GM18508 (cell line): Measurements from ENCODE around the gene ILK.

Source experiments
- ATAC-seq: cut with Tn5 transposase; IDR thresholded peaks from one replicate; pipeline ENCODE4 v1.9.1; 2021; ENCODE audit warnings: moderate number of reproducible peaks; ENCODE audit not compliant: insufficient read depth, unreplicated experiment

Gene ILK

DNA sequence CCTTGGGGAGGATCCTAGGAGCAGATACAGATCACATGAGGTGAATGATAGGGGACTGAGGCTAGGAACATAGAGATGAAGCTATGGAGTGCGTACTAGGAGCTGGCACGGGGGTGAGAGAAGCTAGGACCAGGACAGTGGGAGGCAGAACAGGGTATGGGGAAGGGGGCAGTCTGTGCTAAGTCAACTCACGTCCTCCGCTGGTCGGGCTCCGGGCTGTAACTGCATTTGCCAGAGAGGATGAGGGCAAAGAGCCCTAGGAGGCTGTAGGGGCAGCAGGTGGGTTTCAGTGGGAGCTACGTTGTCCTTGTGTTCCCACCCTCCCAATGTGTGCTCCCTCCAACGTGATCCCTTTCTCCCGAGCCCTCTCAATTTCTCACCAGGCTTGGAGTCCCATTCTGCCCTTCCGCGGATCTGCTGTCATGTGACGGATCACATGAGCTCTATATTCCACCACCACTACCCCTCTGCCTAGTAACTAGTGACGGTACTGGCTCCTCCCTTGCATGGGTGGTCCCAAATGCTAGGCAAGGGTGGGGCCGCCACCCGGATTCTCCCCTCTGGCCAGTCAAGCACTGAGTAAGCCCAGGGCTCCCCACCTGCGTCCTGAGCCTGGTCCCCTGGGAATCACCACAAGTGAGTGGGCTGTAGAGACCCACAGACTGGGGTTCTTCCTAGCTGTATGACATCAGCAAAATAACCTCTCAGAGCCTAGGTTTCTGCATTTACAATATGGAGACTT lies 15.6 kb downstream of the ILK start, which contains the start of gene TPP1:
Gene TPP1, minus strand, starts transcription at position 419 of the 742 bp plus-strand sequence. Its CDS starts 22 bp downstream, at position 397.
- peak; percentile 97 for ATAC-seq

DNA sequence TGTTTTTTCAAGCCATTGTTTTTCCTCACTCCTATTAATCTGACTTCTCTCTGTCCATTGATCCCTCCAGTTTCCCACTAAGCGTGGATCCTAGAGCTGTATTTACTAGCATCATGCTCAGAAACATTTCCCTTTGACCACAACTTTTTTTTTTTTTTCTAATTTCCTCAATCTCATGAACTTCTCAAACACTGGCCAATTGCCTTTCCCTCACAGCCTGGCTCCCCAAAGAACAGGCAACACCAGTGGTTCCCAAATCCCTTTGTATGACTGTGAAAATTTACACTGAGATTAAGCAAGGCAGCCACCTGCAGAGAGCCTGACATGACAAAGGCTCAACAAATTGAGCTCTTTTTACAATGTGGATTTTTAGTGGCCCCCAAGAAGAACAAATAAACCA lies 17.1 kb downstream of the ILK start:
- no peak for ATAC-seq

DNA sequence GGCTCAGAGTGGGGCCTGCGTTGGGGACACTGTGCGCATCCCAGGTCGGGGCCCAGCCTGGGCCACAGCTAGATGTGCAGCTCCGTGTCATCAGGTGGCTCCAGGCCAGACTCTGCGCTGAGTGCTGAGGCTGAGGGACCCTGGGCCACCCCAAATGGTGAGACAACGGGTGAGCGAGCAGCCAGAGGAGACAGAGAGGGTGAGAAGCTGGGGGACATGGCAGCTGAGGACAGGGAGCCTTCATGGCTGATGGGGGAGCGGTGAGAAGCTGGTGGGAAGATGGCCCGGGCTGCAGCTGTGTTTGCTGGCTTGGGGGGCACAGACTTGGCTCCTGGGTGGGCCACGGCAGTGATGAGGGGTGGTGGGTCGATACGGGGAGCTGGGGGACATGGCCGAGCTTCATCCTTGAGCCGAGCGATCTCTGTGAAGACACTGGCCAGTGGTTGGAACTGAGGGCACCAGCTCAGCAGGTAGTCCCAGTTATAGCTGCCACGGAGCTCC lies 18.2 kb downstream of the ILK start:
- no peak for ATAC-seq

DNA sequence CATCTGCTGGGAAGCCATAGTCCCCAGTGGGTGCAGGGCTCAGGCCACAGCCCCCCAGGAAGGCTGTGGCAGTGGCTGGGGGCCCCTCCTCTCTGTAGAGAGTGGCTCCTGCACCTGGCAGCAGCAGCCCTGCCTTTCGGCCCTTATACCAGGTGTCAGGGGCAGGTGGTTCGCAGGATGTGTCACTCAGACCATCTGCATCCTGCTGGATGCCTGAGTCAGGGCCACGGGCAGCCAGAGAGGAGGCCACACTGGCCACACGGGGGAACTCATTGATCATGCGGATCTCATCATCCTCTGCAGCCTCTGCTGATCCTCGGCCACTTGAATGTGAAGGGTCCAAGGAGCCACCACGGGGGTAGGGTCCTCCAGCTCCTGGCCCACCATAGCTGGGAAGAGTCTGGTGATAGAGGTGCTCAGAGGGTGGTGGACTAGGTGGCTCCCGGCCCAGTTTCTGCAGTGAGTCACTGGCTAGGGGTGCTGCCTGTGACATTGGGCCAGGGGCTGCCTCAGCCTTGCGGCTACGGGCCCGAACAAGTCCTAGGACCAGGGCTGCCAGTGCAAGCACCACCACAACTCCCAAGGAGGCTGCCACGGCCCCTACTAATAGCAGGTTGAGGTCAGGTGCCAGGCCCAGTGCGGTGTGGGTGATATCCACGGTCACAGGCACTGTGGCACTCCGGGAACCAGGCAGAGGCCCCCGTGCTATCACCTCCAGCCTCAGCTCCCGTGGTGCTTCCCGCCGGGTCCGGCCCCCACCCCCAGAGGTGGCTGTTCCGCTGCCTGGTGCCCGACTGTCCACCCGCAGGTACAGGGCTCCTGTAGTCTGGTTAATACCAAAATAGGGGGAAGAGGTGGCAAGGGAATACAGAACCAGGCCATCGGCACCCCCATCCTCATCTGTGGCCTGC lies 18.9 kb downstream of the ILK start:
- ATAC-seq, result no peak

DNA sequence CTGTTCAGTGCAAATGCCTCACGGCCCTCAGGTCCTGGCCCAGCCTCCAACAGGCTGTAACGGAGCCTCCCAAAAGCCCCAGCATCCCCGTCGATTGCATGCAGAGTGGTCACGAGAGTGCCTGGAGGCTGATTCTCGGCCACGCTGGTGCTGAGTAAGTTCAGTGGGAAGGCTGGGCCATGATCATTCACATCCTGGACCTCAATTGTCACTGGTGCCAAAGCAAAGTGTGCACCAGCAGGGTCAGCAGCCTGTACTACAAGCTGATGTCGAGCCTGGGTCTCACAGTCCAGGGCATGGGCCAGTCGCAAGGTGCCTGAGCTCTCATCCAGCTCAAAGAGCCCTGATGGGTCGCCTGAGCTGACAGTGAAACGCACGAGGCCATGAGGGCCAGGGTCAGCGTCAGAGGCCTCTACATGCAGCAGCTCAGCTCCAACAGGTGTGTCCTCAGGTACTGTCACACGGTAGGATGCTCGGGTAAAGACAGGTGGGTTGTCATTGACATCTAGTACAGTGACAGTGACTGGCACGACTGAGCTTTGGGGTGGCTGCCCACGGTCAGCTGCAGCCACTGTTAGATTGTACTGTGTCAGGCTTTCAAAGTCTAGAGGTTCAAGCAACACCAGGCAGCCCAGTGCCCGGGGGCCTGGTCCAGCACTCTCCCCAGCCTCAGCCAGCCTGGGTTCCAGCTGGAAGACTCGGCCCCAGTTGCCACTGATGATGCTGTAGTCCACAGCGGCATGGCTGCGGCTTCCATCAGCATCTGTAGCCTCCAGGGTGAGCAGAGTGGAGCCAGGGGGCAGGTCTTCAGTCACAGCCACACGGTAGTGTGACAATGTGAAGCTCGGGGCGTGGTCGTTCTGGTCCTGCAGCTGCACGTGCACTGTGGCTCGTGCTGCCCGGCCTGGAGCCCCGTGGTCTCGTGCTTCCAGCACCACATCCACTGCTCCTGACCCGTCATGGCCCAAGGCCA lies 20.1 kb downstream of the ILK start:
- no peak for ATAC-seq

DNA sequence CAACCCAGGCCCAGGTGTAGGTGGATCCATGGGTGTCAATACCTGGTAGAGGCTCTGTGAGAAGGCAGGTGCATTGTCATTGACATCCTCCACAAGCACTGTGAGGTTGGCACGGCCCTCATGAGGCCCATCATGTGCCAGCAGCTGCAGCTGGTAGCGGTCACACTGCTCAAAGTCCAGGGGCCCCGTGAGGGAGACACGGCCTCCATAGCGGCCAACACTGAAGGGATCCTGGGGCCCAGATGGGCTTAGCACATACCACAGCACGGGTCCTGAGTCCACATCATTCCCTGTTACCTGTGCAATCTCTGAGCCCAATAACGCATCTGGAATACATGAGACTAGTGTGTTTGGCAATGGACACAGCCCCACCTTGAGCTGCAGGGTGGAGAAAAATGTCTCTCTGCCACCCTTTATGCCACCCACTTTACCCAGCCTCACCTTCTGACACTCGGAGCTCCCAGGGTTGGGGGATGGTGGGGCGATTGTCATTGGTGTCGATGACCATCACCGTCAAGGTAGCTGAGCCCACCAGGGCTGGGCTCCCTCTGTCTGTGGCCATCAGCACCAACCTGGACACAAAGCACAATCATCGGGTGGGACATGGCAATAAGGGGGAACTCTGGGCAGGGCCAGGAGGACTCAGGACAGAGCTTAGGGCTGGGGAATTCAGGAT lies 21.7 kb downstream of the ILK start:
- no peak for ATAC-seq

DNA sequence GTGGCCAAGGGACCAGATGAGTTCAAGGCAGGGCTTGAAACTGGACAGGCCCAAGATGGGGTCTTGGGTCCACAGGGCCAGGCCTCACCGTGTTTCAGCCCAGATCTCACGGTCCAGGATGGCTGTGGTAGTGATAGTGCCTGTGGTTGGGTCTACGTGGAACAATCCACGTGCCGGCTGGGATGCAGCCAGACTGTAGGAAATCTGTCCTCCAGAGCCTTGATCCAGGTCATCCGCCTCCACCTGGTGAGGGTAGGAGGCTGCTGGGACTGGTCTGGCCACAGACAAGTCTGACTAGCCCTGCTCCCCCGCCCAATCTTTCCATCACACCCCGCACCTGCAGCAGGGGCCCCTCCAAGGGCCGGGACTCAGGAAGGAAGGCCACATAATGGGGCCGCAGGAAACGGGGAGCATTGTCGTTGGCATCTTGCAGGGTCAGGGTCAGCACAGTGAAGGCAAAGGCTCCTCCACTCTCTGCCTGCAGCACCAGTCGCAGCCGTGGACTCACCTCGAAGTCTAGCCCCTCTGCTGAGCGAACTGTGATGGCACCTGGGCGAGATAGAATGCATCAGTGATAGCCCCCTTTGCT lies 22.4 kb downstream of the ILK start:
- no peak for ATAC-seq

DNA sequence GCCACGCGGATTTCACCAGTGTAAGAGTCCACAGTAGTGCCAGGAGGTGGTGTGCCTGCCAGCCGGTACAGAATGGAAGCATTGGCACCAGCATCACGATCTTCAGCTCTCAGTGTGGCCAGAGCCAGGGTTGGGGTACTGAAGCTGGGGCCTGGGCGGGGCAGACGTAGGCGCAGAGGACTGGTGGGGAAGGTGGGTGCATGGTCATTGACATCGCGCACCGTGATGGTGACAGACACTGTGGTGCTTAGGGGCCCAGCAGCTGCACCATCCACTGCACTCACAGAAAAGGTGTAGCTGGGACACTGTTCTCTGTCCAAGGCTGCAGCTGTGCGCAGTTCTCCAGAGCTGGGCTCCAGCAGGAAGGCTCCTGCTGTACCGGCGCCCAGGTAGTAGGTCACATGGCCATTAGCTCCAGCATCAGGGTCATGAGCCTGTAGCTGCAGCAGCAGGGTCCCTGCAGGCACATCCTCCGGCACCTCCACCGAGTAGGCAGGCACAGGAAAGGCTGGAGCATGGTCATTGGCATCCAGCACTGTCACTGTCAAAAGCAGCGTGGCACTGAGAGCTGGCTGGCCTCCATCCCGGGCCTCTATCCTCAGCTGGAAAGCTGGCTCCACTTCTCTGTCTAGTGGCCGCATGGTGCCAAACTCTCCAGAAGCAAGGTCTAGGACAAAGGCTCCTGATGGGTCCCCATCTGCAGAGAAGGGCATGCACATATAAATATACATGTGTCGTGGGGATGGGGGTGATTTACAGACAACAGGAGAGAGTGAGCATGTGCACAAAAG lies 23.6 kb downstream of the ILK start:
- no peak for ATAC-seq

DNA sequence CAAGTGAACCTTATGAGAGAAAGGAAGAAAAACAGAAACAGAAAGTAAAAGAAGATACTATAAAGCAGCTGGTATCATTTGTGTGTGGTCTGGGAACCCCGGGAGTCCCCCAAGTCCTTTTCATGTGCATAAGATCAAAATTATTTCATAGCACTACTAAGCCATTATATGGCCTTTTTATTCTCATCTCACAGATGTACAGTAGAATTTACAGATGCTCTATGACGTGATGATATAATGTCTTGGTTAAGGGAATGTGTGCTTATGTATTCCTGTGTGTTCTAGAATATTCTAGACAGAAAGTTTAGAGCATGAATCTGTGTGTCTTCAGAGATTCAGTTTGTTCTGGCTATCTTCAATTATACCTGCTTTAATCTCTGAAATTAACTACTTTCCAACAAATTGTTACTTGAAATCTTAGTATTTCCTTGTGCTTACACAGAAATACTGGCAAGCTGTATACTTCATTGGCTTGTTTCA lies 24.2 kb downstream of the ILK start:
- ATAC-seq, result peak; percentile 55

DNA sequence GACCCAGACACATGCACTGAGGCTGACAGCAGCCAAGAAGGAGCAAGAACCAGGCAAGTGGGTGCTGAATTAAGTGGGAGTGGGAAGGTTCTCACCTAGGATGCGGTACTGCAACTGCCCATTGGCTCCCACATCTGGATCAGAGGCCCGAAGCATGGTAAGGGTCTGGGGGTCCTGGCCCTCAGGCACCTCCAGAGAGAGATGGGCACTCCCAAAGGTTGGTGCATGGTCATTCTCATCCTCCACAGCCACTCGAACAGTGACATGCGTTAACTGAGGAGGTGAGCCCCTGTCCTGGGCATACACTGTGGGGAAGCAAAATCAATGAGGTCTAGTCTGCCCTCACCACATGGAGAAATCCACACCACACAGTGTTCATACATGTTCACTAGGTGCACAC lies 25.0 kb downstream of the ILK start:
- ATAC-seq, result no peak

DNA sequence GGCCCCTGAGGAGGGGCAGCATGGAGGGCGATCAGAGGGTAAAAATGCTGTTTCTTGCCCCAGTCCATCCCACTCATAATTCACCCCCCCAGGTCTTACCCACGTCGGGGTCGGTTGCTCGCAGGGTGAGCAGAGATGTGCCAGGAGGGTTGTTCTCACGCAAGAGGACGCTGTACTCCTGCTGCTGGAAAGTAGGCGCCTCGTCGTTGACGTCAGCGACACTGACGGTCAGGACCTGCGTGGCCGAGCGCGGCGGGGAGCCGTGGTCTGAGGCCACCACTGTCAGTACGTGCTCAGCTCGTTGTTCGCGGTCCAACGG lies 26.0 kb downstream of the ILK start:
- no peak for ATAC-seq

DNA sequence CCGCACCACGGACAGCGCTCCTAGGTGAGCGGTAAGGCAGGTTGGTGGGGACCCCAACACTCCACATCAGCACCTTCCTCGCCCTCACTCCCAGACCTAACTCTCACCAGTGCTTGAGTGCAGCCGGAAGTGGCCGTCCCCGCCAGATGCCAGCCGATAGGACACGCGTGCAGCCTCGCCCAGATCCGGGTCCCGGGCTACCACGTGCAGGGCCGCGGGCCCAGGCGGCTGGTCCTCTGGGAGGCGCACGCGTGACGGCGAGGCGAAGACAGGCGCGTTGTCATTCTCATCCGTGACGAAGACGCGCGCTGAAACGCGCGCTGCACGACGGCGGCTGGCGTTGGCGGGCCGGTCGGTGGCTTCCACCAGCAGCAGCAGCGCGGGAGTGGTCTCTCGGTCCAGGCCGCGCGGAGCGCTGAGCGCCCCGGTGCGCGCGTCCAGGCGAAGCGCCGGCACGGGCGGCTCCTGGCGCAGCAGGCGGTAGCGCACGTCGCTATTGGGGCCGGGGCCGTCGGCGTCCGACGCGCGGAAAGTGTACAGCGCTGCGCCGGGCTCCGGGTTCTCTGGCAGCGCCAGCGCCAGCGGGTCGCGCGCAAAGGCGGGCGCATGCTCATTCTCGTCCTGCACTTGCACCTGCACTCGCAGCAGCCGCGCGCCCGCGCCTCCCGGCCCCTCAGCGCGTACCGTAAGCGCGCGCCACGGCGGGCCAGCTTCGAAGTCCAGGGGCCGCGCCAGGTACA lies 26.5 kb downstream of the ILK start:
- ATAC-seq, result no peak

DNA sequence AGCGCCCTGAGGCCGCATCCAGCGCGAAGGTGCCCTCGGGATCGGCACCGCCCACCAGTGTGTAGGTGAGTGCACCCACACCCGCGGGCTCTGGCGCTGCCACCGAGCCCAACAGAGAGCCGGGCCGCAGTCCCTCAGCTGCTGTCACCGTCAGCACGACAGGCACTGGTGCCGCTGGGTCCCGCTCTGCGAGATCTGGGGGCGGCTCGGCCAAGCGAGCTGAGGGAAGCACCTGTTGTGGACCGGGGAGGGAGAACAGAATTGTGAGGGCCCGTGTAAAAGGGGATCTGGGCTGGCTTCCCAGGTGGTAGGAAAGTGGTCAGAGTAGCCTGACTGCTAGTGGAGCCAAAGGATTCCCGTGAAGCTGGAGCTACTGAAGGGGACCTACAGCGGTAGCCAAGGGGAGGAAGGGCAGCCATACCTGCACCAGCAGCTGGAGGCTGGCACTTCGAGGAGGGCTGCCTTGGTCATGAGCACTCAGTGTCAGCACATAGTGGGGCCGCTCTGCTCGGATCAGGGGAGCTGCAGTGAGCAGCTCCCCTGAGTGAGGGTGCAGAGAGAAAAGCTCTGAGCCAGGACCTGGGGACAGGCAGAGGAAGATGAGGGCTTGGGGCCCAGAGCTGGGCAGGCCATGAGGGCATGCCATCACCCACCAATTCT lies 27.2 kb downstream of the ILK start:
- no peak for ATAC-seq

DNA sequence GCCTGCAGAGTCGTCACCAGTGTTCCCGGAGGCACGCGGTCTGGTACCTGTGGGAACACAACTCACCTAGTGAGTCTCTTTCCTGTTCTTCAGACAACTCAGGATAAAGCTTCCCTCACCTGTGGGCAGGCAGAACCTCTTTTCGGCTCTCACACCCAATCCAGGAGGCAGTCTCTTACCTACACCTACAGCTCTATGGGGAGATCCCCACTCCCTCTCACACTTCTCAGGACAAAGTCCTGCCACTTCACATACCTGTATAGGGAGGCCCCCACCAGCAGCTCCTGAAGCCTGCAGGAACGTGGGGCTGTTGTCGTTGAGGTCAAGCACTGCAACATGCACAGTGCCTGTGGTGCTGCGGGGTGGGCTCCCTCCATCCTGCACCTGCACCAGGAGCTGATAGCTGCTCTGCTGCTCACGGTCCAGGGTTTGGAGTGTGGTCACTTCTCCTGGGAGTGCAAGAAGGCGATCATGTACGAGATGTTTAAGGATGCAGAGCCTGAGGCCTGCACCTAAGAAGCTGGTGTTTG lies 27.9 kb downstream of the ILK start:
- no peak for ATAC-seq

DNA sequence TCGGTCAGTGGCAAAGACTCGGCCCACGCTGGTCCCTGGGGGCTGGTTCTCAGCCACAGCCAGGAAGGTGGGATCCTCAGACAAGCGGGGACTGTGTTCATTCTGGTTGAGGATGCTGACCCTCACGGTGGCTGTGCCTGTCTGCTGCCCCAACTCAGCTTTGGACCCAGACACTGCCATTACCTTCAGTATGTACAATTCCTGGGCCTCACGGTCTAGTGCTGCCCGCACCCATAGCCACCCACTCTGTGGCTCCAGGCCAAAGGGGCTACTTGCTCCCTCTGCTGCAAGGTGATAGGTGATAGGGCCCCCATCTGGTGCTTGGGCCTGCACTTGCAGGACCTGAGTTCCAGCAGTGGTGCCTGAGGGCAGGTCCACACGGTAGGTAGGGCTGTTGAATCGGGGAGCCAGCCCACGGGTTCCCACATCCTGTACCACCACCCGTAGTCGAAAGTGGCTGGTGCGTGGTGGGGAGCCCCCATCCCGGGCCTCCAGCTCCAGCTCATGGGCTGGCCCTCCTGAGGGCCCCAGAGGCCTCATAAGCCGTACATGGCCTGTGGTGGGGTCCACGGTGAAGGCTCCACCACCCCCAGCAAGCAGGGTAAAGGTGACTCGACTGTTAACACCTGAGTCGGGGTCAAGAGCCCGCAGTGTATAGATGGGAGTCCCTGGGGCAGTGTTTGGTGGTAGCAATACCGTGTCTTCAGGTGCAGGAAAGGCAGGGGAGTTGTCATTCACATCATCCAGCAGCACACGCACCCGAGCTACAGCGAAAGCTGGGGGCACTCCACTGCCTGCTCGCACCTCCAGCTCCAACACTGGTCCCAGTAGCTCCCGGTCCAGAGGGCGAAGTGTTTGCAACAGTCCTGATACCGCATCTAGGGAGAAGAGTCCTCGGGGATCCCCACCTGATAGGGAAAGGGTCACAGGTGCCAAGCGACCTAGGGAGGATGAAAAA lies 28.8 kb downstream of the ILK start:
- ATAC-seq, result no peak
